ENCODE measurements around the gene CACNA1F.

DNA sequence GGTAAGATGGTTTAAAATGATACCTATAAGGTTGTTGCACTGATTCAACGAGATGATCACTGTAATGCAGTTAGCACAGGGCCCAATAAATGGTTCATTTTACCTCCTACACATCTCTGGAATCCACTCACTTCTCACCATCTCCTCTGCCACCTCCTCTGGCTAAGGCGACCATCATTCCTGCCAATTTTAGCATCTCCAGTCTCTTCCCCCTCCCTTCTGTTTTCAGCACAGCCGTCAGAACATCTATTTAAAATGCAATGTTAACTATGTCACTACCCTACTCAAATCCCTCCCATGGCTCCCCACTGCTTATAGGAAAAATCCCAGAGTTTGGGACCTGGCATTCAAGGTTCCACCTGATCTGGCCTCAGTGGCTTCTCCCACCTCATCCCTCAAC is 29.6 kb downstream of the CACNA1F start:
- TF ChIP-seq, protein P1, sequence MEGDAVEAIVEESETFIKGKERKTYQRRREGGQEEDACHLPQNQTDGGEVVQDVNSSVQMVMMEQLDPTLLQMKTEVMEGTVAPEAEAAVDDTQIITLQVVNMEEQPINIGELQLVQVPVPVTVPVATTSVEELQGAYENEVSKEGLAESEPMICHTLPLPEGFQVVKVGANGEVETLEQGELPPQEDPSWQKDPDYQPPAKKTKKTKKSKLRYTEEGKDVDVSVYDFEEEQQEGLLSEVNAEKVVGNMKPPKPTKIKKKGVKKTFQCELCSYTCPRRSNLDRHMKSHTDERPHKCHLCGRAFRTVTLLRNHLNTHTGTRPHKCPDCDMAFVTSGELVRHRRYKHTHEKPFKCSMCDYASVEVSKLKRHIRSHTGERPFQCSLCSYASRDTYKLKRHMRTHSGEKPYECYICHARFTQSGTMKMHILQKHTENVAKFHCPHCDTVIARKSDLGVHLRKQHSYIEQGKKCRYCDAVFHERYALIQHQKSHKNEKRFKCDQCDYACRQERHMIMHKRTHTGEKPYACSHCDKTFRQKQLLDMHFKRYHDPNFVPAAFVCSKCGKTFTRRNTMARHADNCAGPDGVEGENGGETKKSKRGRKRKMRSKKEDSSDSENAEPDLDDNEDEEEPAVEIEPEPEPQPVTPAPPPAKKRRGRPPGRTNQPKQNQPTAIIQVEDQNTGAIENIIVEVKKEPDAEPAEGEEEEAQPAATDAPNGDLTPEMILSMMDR (IDR thresholded peaks at IDR 0.05): no peak
- no peak for TF ChIP-seq POLR2AphosphoS5 (IDR thresholded peaks at IDR 0.05; ENCODE audit: insufficient read depth in 1 of 2, low read depth in 1 of 2)
- no peak for TF ChIP-seq POLR2A (IDR thresholded peaks at IDR 0.05)
